Activated CD8-positive, alpha-beta T cell treated with anti-CD3 and anti-CD28 coated beads, Interleukin-2, amount 10 ng/mL, durations not matched to agents 7 days and 5 days (primary cell): ENCODE results near the gene EFNB3. TPM values are rescaled to one million over a fixed set of nuclear protein-coding genes. Genes with fewer than 3 reads are reported as not detected.

Experiments
- ATAC-seq: fragments of 150-1000 bp; cut with Tn5 transposase; one replicate; pipeline ENCODE4 v1.10.0; 2021; ENCODE audit warnings: moderate library complexity
- CTCF ChIA-PET: fragments of 350-600 bp; sonication (Branson Sonifier 250); formaldehyde crosslinking; loops from one replicate; lab custom pipeline; 2021; ENCODE audit warnings: antibody characterized with exemption; lab: Charles Lee
- POLR2A ChIA-PET: fragments of 350-600 bp; sonication (Branson Sonifier 250); formaldehyde crosslinking; loops from one replicate; lab custom pipeline; 2021; ENCODE audit warnings: antibody characterized with exemption; lab: Charles Lee
- DNase-seq: peaks from one replicate; pipeline ENCODE4 v3.0.0-alpha.2; 2020
- H3K27ac Mint-ChIP-seq: one replicate; pipeline ENCODE4 v1.8.0; 2021; ENCODE audit warnings: mild to moderate bottlenecking, mixed read lengths
- H3K27me3 Mint-ChIP-seq: one replicate; pipeline ENCODE4 v1.8.0; 2021; ENCODE audit warnings: low read depth, mixed read lengths
- H3K36me3 Mint-ChIP-seq: one replicate; pipeline ENCODE4 v1.8.0; 2021; ENCODE audit warnings: low read depth, mixed read lengths
- H3K4me1 Mint-ChIP-seq: one replicate; pipeline ENCODE4 v1.8.0; 2021; ENCODE audit warnings: low read depth, mixed read lengths
- H3K4me3 Mint-ChIP-seq: one replicate; pipeline ENCODE4 v1.8.0; 2021; ENCODE audit warnings: mild to moderate bottlenecking, mixed read lengths
- H3K9me3 Mint-ChIP-seq: one replicate; pipeline ENCODE4 v1.8.0; 2022; ENCODE audit warnings: mixed read lengths; ENCODE audit not compliant: insufficient read depth
- total RNA-seq, 2 experiments: library from RNA; stranded (reverse); gene quantifications; one replicate each; pipeline ENCODE4 v1.2.3, GENCODE V29; 2021

EFNB3 gene
- total RNA-seq, 2 experiments from 2014 or later: not detected

GRCh38 chr17:7750321-7750821 is 45.4 kb downstream of the EFNB3 start:
- ATAC-seq (no peak), DNase-seq (no peak)
- Mint-ChIP-seq H3K36me3 (no peaks in the 10 kb centered on the region), H3K4me3 (no peak overlapping the region), H3K27me3 (peaks cover 11% of the 10 kb centered on the region), H3K27ac (no peak overlapping the region), H3K4me1 (no peaks in the 10 kb centered on the region), H3K9me3 (no peaks in the 10 kb centered on the region)
- ChIA-PET POLR2A (no interaction called here), CTCF (no interaction called here)

- POLR2A ChIA-PET: no interaction called here
- CTCF ChIA-PET: interaction anchor here (2.3 kb wide), 1 partner anchor 11 kb away, joined by 10 read pairs; no protein-coding TSS in a partner anchor
These were observed 49.7 kb downstream of the EFNB3 start for GRCh38 chr17:7754656-7755055.

GRCh38 chr17:7755095-7755890 is 50.3 kb downstream of the EFNB3 start:
- POLR2A ChIA-PET: no interaction called here
- no peak for DNase-seq
- Mint-ChIP-seq H3K27ac (no peak overlapping the region), H3K9me3 (no peaks in the 10 kb centered on the region), H3K27me3 (peaks cover 4% of the 10 kb centered on the region), H3K4me3 (no peak overlapping the region), H3K4me1 (peaks cover 12% of the 10 kb centered on the region), H3K36me3 (no peaks in the 10 kb centered on the region)
- ATAC-seq: no peak
- CTCF ChIA-PET: interaction anchor here (1.5 kb wide), 1 partner anchor 12 kb away, joined by 4 read pairs; no protein-coding TSS in a partner anchor

More at GRCh38 chr17:7754656-7755055, 49.7 kb downstream of the EFNB3 start:
- ATAC-seq: no peak
- peaks cover 12% of the 10 kb centered on the region for H3K4me1 Mint-ChIP-seq
- H3K4me3 Mint-ChIP-seq: no peak overlapping the region
- H3K27ac Mint-ChIP-seq: no peak overlapping the region
- H3K9me3 Mint-ChIP-seq: no peaks in the 10 kb centered on the region
- no peaks in the 10 kb centered on the region for H3K36me3 Mint-ChIP-seq
- no peak for DNase-seq
- H3K27me3 Mint-ChIP-seq: peaks cover 4% of the 10 kb centered on the region

- POLR2A ChIA-PET: no interaction called here
- Mint-ChIP-seq H3K27ac (no peak overlapping the region), H3K4me3 (no peak overlapping the region), H3K36me3 (no peaks in the 10 kb centered on the region), H3K27me3 (peaks cover 4% of the 10 kb centered on the region), H3K9me3 (no peaks in the 10 kb centered on the region), H3K4me1 (peaks cover 12% of the 10 kb centered on the region)
- CTCF ChIA-PET: no interaction called here
- no peak for ATAC-seq
- no peak for DNase-seq
These were observed 52.0 kb downstream of the EFNB3 start for GRCh38 chr17:7756968-7757367.

Other genes with a start within 250 kb of the EFNB3 start
- gene ZBTB4, start 225.6 kb upstream of the EFNB3 start, total RNA-seq: 10 to 100 TPM; 29.8 to 30.0 TPM
- gene SLC35G6, start 223.8 kb upstream of the EFNB3 start, total RNA-seq: not detected
- gene POLR2A, start 220.8 kb upstream of the EFNB3 start, total RNA-seq: 100 to 1,000 TPM; 183 to 185 TPM
- 100 to 1,000 TPM in 1 of 2 experiments, 10 to 100 TPM in 1; 93.7 to 100 TPM for gene TNFSF12, start 156.1 kb upstream of the EFNB3 start, total RNA-seq
- 1 to 10 TPM; 8.0 to 9.0 TPM for gene TNFSF13, start 146.5 kb upstream of the EFNB3 start, total RNA-seq
- gene SENP3, start 143.3 kb upstream of the EFNB3 start, total RNA-seq: 10 to 100 TPM; 54.4 to 62.0 TPM
- gene CD68, start 125.6 kb upstream of the EFNB3 start, total RNA-seq: 10 to 100 TPM in 1 of 2 experiments, 1 to 10 TPM in 1; 9.4 to 10.7 TPM
- gene MPDU1, start 121.3 kb upstream of the EFNB3 start, total RNA-seq: 10 to 100 TPM; 69.0 to 70.4 TPM
- gene SOX15, start 115.1 kb upstream of the EFNB3 start, total RNA-seq: under 1 TPM; 0.29 to 0.34 TPM
- gene FXR2, start 90.3 kb upstream of the EFNB3 start, total RNA-seq: 10 to 100 TPM; 27.6 to 31.8 TPM
- 10 to 100 TPM; 18.2 to 21.4 TPM for gene SAT2, start 77.4 kb upstream of the EFNB3 start, total RNA-seq
- gene SHBG, start 75.1 kb upstream of the EFNB3 start, total RNA-seq: not detected
- not detected for gene ATP1B2, start 54.3 kb upstream of the EFNB3 start, total RNA-seq
- gene TP53, start 17.7 kb upstream of the EFNB3 start, total RNA-seq: 100 to 1,000 TPM; 131 to 136 TPM
- gene WRAP53, start 16.7 kb upstream of the EFNB3 start, total RNA-seq: 10 to 100 TPM; 27.1 to 29.3 TPM
- gene DNAH2, start 12.5 kb downstream of the EFNB3 start, total RNA-seq: not detected
- 10 to 100 TPM; 12.4 to 12.6 TPM for gene KDM6B, start 129.0 kb downstream of the EFNB3 start, total RNA-seq
- gene TMEM88, start 149.9 kb downstream of the EFNB3 start, total RNA-seq: 1 to 10 TPM in 1 of 2 experiments, under 1 TPM in 1; 0.87 to 1.2 TPM
- 10 to 100 TPM; 92.7 to 93.1 TPM for gene NAA38, start 152.4 kb downstream of the EFNB3 start, total RNA-seq
- gene CYB5D1, start 152.8 kb downstream of the EFNB3 start, total RNA-seq: 10 to 100 TPM in 1 of 2 experiments, 1 to 10 TPM in 1; 9.8 to 11.2 TPM
- gene CHD3, start 183.6 kb downstream of the EFNB3 start, total RNA-seq: 100 to 1,000 TPM; 125 to 129 TPM
- gene RNF227, start 211.1 kb downstream of the EFNB3 start, total RNA-seq: 1 to 10 TPM; 4.2 TPM
- gene KCNAB3, start 224.7 kb downstream of the EFNB3 start, total RNA-seq: 10 to 100 TPM in 1 of 2 experiments, 1 to 10 TPM in 1; 8.8 to 10.3 TPM
- gene TRAPPC1, start 226.7 kb downstream of the EFNB3 start, total RNA-seq: 100 to 1,000 TPM; 248 to 278 TPM
- 10 to 100 TPM; 66.7 to 76.5 TPM for gene CNTROB, start 227.0 kb downstream of the EFNB3 start, total RNA-seq